GM12878 (cell line): ENCODE measurements around the gene SURF4. TPM values are rescaled to one million over a fixed set of nuclear protein-coding genes. Genes with fewer than 3 reads are reported as not detected.

Source experiments
- ATAC-seq: fragments of 200-7000 bp; cut with Tn5 transposase; 3 replicates; pipeline ENCODE4 v1.9.1; 2020; ENCODE audit warnings: mild to moderate bottlenecking, moderate library complexity
- BruUV-seq: library from RNA; stranded (reverse); fragments of 400-500 nt; replicated peaks from 2 replicates; lab custom pipeline; 2021; lab: Mats Ljungman, UMichigan
- CTCF ChIA-PET: fragments of 300-600 bp; sonication (Branson Sonifier 250); formaldehyde crosslinking; extraction: SDS; loops from one replicate; lab custom pipeline; 2021; ENCODE audit warnings: inconsistent platforms; lab: Yijun Ruan, JAX
- POLR2A ChIA-PET: fragments of 350-600 bp; formaldehyde crosslinking; extraction: SDS; loops from one replicate; lab custom pipeline; 2021; ENCODE audit warnings: inconsistent platforms; lab: Charles Lee
- RAD21 ChIA-PET: fragments of 300-600 bp; sonication (Branson Sonifier 250); formaldehyde crosslinking; loops from one replicate; lab custom pipeline; 2023; ENCODE audit warnings: antibody characterized with exemption; ENCODE audit not compliant: unreplicated experiment; lab: Charles Lee
- SMC1A ChIA-PET: fragments of 300-600 bp; sonication (Branson Sonifier 250); formaldehyde crosslinking; loops from one replicate; lab custom pipeline; 2023; ENCODE audit not compliant: unreplicated experiment, uncharacterized antibody; lab: Charles Lee
- DNase-seq: peaks from one replicate; pipeline ENCODE4 v3.0.0-alpha.2; 2011; ENCODE audit warnings: low read depth, low spot score
- FAIRE-seq: peaks from 3 replicates; lab custom pipeline; 2011; peaks lifted over from hg19 to GRCh38; lab: Jason Lieb, UNC
- H2AFZ ChIP-seq: 2 replicates; pipeline ENCODE4 v1.6.0; 2011; ENCODE audit warnings: low read depth, low read length, control low read depth; ENCODE audit not compliant: control insufficient read depth
- H3K27ac ChIP-seq: 2 replicates; pipeline ENCODE4 v1.5.1; 2011; ENCODE audit warnings: control low read depth; ENCODE audit not compliant: control insufficient read depth, insufficient read depth
- H3K27me3 ChIP-seq, 2 experiments: replicated peaks in 1 of 2; 2 replicates each; pipeline versions ENCODE4 v1.6.0 to v1.6.1; 2011; ENCODE audit warnings: low read length in 1 of 2; ENCODE audit not compliant: control insufficient read depth in 2 of 2, insufficient read depth in 2 of 2
- H3K36me3 ChIP-seq, 2 experiments: 2 replicates each; pipeline ENCODE4 v1.5.1; 2011; ENCODE audit warnings: low read length in 1 of 2; ENCODE audit not compliant: control insufficient read depth in 2 of 2, insufficient read depth in 2 of 2
- H3K4me1 ChIP-seq: 2 replicates; pipeline ENCODE4 v1.6.1; 2011; ENCODE audit warnings: mild to moderate bottlenecking, low read length, moderate library complexity, mixed read lengths; ENCODE audit not compliant: control insufficient read depth, insufficient read depth
- H3K4me2 ChIP-seq: 2 replicates; pipeline ENCODE4 v1.6.0; 2011; ENCODE audit warnings: control low read depth; ENCODE audit not compliant: control insufficient read depth, insufficient read depth
- H3K4me3 ChIP-seq: fragments of 200-600 bp; sonication (generic); 2 replicates; pipeline ENCODE4 v1.5.1; 2016
- H3K79me2 ChIP-seq: 2 replicates; pipeline ENCODE4 v1.6.0; 2011; ENCODE audit warnings: low read length; ENCODE audit not compliant: control insufficient read depth, insufficient read depth
- H3K9ac ChIP-seq: 2 replicates; pipeline ENCODE4 v1.8.0; 2011; ENCODE audit warnings: low read length, control low read depth, mixed read lengths; ENCODE audit not compliant: control insufficient read depth, insufficient read depth
- H3K9me3 ChIP-seq: replicated peaks from 3 replicates; pipeline ENCODE4 v1.5.1; 2011; ENCODE audit warnings: mild to moderate bottlenecking, low read length; ENCODE audit not compliant: control insufficient read depth, insufficient read depth
- H4K20me1 ChIP-seq: 2 replicates; pipeline ENCODE4 v1.6.0; 2011; ENCODE audit not compliant: control insufficient read depth, insufficient read depth
- BHLHE40 ChIP-seq, 2 experiments: fragments of 450-650 bp in 1 of 2; IDR thresholded peaks; 2 replicates each; pipeline ENCODE4 v1.6.1; 2011 to 2017; ENCODE audit warnings: low read depth in 2 of 2, borderline replicate concordance in 1 of 2, improper control_type of control experiment in 1 of 2, low read length in 1 of 2, mild to moderate bottlenecking in 1 of 2
- CEBPB ChIP-seq, 2 experiments: fragments of 150-350 bp in 1 of 2; IDR thresholded peaks; 2 replicates each; pipeline ENCODE4 v1.6.1; 2012 to 2014; ENCODE audit warnings: low read depth in 2 of 2, low read length in 2 of 2, borderline replicate concordance in 1 of 2, inconsistent platforms in 1 of 2
- CHD4 ChIP-seq: fragments of 200-600 bp; sonication (generic); IDR thresholded peaks from 2 replicates; pipeline ENCODE4 v1.6.1; 2016; ENCODE audit warnings: mild to moderate bottlenecking
- CREM ChIP-seq: IDR thresholded peaks from 2 replicates; pipeline ENCODE4 v1.6.1; 2014; ENCODE audit warnings: antibody characterized with exemption, low read depth
- EED ChIP-seq: sonication (generic); IDR thresholded peaks from 2 replicates; pipeline ENCODE4 v1.6.1; 2016; ENCODE audit warnings: antibody characterized with exemption, low read depth
- EGR1 ChIP-seq, 2 experiments: IDR thresholded peaks; 1 replicate in 1 of 2; 2 replicates in 1 of 2; pipeline ENCODE4 v1.6.1; 2011 to 2012; ENCODE audit warnings: low read depth in 2 of 2, low read length in 2 of 2, borderline replicate concordance in 1 of 2, mild to moderate bottlenecking in 1 of 2, moderate library complexity in 1 of 2
- KLF5 ChIP-seq: fragments of 450-650 bp; IDR thresholded peaks from 2 replicates; pipeline ENCODE4 v1.6.1; 2014; ENCODE audit warnings: mild to moderate bottlenecking; ENCODE audit not compliant: partially characterized antibody
- MEF2B ChIP-seq: fragments of 450-650 bp; IDR thresholded peaks from 2 replicates; pipeline ENCODE4 v1.6.1; 2018; ENCODE audit warnings: mild to moderate bottlenecking, moderate library complexity; ENCODE audit not compliant: partially characterized antibody, poor library complexity, severe bottlenecking
- MTA3 ChIP-seq: IDR thresholded peaks from 2 replicates; pipeline ENCODE4 v1.6.1; 2012; ENCODE audit warnings: low read length, inconsistent platforms, borderline replicate concordance
- NFIC ChIP-seq: IDR thresholded peaks from 2 replicates; pipeline ENCODE4 v1.6.1; 2012; ENCODE audit warnings: low read depth, mild to moderate bottlenecking, inconsistent platforms, low read length, moderate library complexity
- NR2C1 ChIP-seq: fragments of 450-650 bp; IDR thresholded peaks from 2 replicates; pipeline ENCODE4 v1.6.1; 2017; ENCODE audit warnings: antibody characterized with exemption, mild to moderate bottlenecking, moderate library complexity
- NRF1 ChIP-seq: conservative IDR thresholded peaks from 2 replicates; pipeline ENCODE4 v1.6.1; 2011; ENCODE audit warnings: mild to moderate bottlenecking, low read depth, low read length, improper control_type of control experiment
- PAX8 ChIP-seq: fragments of 450-650 bp; IDR thresholded peaks from 2 replicates; pipeline ENCODE4 v1.6.1; 2017; ENCODE audit warnings: mild to moderate bottlenecking, moderate library complexity
- RUNX3 ChIP-seq: IDR thresholded peaks from 2 replicates; pipeline ENCODE4 v1.6.1; 2012; ENCODE audit warnings: low read length, inconsistent platforms
- SMC3 ChIP-seq: IDR thresholded peaks from 2 replicates; pipeline ENCODE4 v1.6.1; 2011; ENCODE audit warnings: low read length, improper control_type of control experiment, borderline replicate concordance
- SUPT20H ChIP-seq: IDR thresholded peaks from 2 replicates; pipeline ENCODE4 v1.6.1; 2011; ENCODE audit warnings: low read depth, mild to moderate bottlenecking, low read length, moderate library complexity, borderline replicate concordance; ENCODE audit not compliant: control insufficient read depth
- YY1 ChIP-seq: IDR thresholded peaks from 2 replicates; pipeline ENCODE4 v1.6.1; 2011; ENCODE audit warnings: low read depth, mild to moderate bottlenecking, low read length
- ZBED1 ChIP-seq: IDR thresholded peaks from 2 replicates; pipeline ENCODE4 v1.6.1; 2016; ENCODE audit warnings: borderline replicate concordance
- ZBTB4 ChIP-seq: fragments of 450-650 bp; formaldehyde crosslinking; IDR thresholded peaks from 2 replicates; pipeline ENCODE4 v1.4.0; 2022; ENCODE audit warnings: mild to moderate bottlenecking, moderate library complexity
- WGBS: methylation state at CpG from one replicate; pipeline ENCODE4 v1.1.6; 2016; ENCODE audit warnings: low lambda C conversion rate; ENCODE audit not compliant: insufficient replicate concordance, insufficient coverage; ENCODE audit errors: missing lambda C conversion rate; 5-methylcytosine and 5-hydroxymethylcytosine counted together
- in situ Hi-C: fragments of 300-500 bp; cut with MboI; formaldehyde crosslinking; loops from 9 replicates; pipeline ENCODE4 v1.14.3; 2018; ENCODE audit warnings: mixed read lengths
- intact Hi-C: fragments of 100-400 bp; cut with micrococcal nuclease; formaldehyde crosslinking; loops from one replicate; pipeline ENCODE4 v1.14.2; 2022; ENCODE audit not compliant: unreplicated experiment
- polyA plus RNA-seq, 11 experiments: library from polyadenylated mRNA; depleted of rRNA in 4 of 11; unstranded in 6 of 11; stranded (reverse) in 5 of 11; fragments of >200 nt; fragmentation: Nextera tagmentation in 4 of 11; fragmentation: Illumina TruSeq in 1 of 11; extraction: Ambion mirVana in 4 of 11; extraction: Trizol in 1 of 11; gene quantifications; 1 replicate in 1 of 11; 2 replicates in 10 of 11; pipeline versions ENCODE4 v1.2.1 to v1.2.3, GENCODE V29; 2011 to 2016; ENCODE audit warnings: inconsistent platforms in 2 of 11, missing spikeins in 2 of 11, low read depth in 1 of 11
- total RNA-seq, 4 experiments: library from RNA; depleted of rRNA in 3 of 4; stranded (reverse); fragments of >200 nt in 3 of 4; fragmentation: Illumina TruSeq in 1 of 4; extraction: Trizol in 1 of 4; gene quantifications; 2 replicates each; pipeline versions ENCODE4 v1.2.1 to v1.2.3, GENCODE V29; 2013 to 2021
- TF ChIP-seq, protein P1 (sequence below): fragments of 450-650 bp; IDR thresholded peaks from 2 replicates; pipeline ENCODE4 v1.6.1; 2017; ENCODE audit warnings: low read depth, mild to moderate bottlenecking, moderate library complexity

Gene SURF4
- total and polyA plus RNA-seq, 10 of the 15 experiments (the other 5 are each of a cell fraction or from before 2014, with no cell fraction given) = 6.4 to 134 (median 78.7) TPM

- intact Hi-C loops = loop anchor here (1.0 to 5.0 kb wide), 2 partner anchors 11 to 130 kb away; partner anchors contain the start of genes SLC2A6 and SURF6
- CTCF ChIA-PET = interaction anchor here (0.6 to 1.9 kb wide), 3 partner anchors 18 to 27 kb away, joined by 3 to 6 read pairs (median 4); no protein-coding TSS in a partner anchor
- peak; percentile 73 for ATAC-seq
- FAIRE-seq = no peak
- BruUV-seq = no TSS peak
- H3K27me3 ChIP-seq = no peaks in the 10 kb centered on the region
- peak overlapping the region; percentile 96 for H3K27ac ChIP-seq
- peaks cover 34 to 37% of the 10 kb centered on the region in 2 experiments for H3K36me3 ChIP-seq
- RAD21 ChIA-PET = interaction anchor here (1.1 kb wide), 1 partner anchor 29 kb away, joined by 4 read pairs; the partner anchor contains the start of gene STKLD1
- no peaks in the 10 kb centered on the region for H3K9me3 ChIP-seq
- H2AFZ ChIP-seq = peak overlapping the region; percentile 1
- SMC1A ChIA-PET = interaction anchor here (0.9 to 1.1 kb wide), 5 partner anchors 12 to 69 kb away, joined by 3 to 5 read pairs (median 4); partner anchors contain the start of gene STKLD1
- POLR2A ChIA-PET = interaction anchor here (0.7 to 2.9 kb wide), 8 partner anchors 9 to 201 kb away, joined by 3 to 13 read pairs (median 6); partner anchors contain the start of genes CACFD1, STKLD1, SURF1 and SURF2
- H3K4me1 ChIP-seq = peaks cover 12% of the 10 kb centered on the region
- H3K4me2 ChIP-seq = no peak overlapping the region
- in situ Hi-C loops = no loop called here
- peak overlapping the region; percentile 90 for H3K9ac ChIP-seq
- WGBS = 2% methylated on average over 17 of the region's 41 CpGs
- DNase-seq = peak; percentile 28
- no peaks in the 10 kb centered on the region; the same call in 1 of the 2 replicates for H4K20me1 ChIP-seq
- peaks cover 47% of the 10 kb centered on the region for H3K79me2 ChIP-seq
- H3K4me3 ChIP-seq = peak overlapping the region; percentile 100
- TF ChIP-seq EED (no peak), BHLHE40 (IDR thresholded peaks at IDR 0.05; ENCODE audit: borderline replicate concordance in 1 of 2, low read depth in 2 of 2, low read length in 1 of 2) (no peak), PAX8 (no peak), YY1 (0 out of 2 replicates have a peak, but pooled peaks have one; percentile 14), ZBTB4 (CRISPR knock-in tag) (no peak), MTA3 (no peak), SUPT20H (no peak), NRF1 (no peak), SMC3 (no peak), EGR1 (IDR thresholded peaks at IDR 0.05; ENCODE audit: borderline replicate concordance in 1 of 2, low read depth in 2 of 2, low read length in 2 of 2) (peak in 1 of 2 experiments; percentile 82; a peak in 2 of 3 replicates), NFIC (no peak), KLF5 (no peak), CHD4 (no peak), RUNX3 (no peak), CREM (no peak), MEF2B (no peak), ZBED1 (no peak), CEBPB (IDR thresholded peaks at IDR 0.05; ENCODE audit: borderline replicate concordance in 1 of 2, low read depth in 2 of 2, low read length in 2 of 2) (no peak), NR2C1 (no peak)
- TF ChIP-seq, protein P1, sequence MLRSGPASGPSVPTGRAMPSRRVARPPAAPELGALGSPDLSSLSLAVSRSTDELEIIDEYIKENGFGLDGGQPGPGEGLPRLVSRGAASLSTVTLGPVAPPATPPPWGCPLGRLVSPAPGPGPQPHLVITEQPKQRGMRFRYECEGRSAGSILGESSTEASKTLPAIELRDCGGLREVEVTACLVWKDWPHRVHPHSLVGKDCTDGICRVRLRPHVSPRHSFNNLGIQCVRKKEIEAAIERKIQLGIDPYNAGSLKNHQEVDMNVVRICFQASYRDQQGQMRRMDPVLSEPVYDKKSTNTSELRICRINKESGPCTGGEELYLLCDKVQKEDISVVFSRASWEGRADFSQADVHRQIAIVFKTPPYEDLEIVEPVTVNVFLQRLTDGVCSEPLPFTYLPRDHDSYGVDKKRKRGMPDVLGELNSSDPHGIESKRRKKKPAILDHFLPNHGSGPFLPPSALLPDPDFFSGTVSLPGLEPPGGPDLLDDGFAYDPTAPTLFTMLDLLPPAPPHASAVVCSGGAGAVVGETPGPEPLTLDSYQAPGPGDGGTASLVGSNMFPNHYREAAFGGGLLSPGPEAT = no peak
Observed at GRCh38 chr9:133347515-133347984, 28.3 kb downstream of the SURF4 start.
